IMR-90 (cell line): Measurements from ENCODE around the gene ACTN2.

Source experiments
- BHLHE40 ChIP-seq: fragments of 150-350 bp; IDR thresholded peaks from 2 replicates; pipeline ENCODE4 v1.6.1; 2016; ENCODE audit warnings: mild to moderate bottlenecking, low read depth, low read length
- CTCF ChIP-seq: conservative IDR thresholded peaks from 2 replicates; pipeline ENCODE4 v1.5.1; 2012; ENCODE audit warnings: mild to moderate bottlenecking, low read depth, low read length, improper control_type of control experiment
- MXI1 ChIP-seq: IDR thresholded peaks from 2 replicates; pipeline ENCODE4 v1.6.1; 2012; ENCODE audit warnings: low read depth, mild to moderate bottlenecking, low read length, moderate library complexity, borderline replicate concordance
- POLR2A ChIP-seq: IDR thresholded peaks from 2 replicates; pipeline ENCODE4 v1.6.1; 2012; ENCODE audit warnings: mild to moderate bottlenecking, low read depth, low read length
- RFX5 ChIP-seq: IDR thresholded peaks from 2 replicates; pipeline ENCODE4 v1.8.0; 2012; ENCODE audit warnings: low read depth, mild to moderate bottlenecking, low read length, moderate library complexity
- SMC3 ChIP-seq: fragments of 150-350 bp; IDR thresholded peaks from 2 replicates; pipeline ENCODE4 v1.6.1; 2016; ENCODE audit warnings: low read depth, mild to moderate bottlenecking, antibody characterized with exemption, low read length, moderate library complexity
- TF ChIP-seq, protein P1 (sequence below): fragments of 150-350 bp; IDR thresholded peaks from 2 replicates; pipeline ENCODE4 v1.6.1; 2017; ENCODE audit warnings: mild to moderate bottlenecking, antibody characterized with exemption, low read length, low read depth
- TF ChIP-seq, protein P2 (sequence below): fragments of 150-350 bp; IDR thresholded peaks from 2 replicates; pipeline ENCODE4 v1.6.1; 2016; ENCODE audit warnings: low read depth, mild to moderate bottlenecking, low read length, moderate library complexity, borderline replicate concordance

- TF ChIP-seq POLR2A (no peak), CTCF (no peak), BHLHE40 (no peak), SMC3 (no peak), RFX5 (no peak), MXI1 (no peak)
- TF ChIP-seq, protein P1, sequence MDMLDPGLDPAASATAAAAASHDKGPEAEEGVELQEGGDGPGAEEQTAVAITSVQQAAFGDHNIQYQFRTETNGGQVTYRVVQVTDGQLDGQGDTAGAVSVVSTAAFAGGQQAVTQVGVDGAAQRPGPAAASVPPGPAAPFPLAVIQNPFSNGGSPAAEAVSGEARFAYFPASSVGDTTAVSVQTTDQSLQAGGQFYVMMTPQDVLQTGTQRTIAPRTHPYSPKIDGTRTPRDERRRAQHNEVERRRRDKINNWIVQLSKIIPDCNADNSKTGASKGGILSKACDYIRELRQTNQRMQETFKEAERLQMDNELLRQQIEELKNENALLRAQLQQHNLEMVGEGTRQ = no peak
- TF ChIP-seq, protein P2, sequence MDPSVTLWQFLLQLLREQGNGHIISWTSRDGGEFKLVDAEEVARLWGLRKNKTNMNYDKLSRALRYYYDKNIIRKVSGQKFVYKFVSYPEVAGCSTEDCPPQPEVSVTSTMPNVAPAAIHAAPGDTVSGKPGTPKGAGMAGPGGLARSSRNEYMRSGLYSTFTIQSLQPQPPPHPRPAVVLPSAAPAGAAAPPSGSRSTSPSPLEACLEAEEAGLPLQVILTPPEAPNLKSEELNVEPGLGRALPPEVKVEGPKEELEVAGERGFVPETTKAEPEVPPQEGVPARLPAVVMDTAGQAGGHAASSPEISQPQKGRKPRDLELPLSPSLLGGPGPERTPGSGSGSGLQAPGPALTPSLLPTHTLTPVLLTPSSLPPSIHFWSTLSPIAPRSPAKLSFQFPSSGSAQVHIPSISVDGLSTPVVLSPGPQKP = no peak
Measured at GRCh38 chr1:236710328-236710892, 24.1 kb downstream of the ACTN2 start.
